ENCODE data around the gene PRH2. TPM values are rescaled to one million over a fixed set of nuclear protein-coding genes. Genes with fewer than 3 reads are reported as not detected.

The PRH2 gene
- total RNA-seq, 1 experiment from 2014 or later: not detected

- Histone ChIP-seq H3K27me3 (ENCODE audit: insufficient read depth, low read length) (no peaks in the 10 kb centered on the region), H3K79me2 (ENCODE audit: insufficient read depth, low read length) (peaks cover 3% of the 10 kb centered on the region; the same call in 1 of the 2 replicates), H4K20me1 (ENCODE audit: insufficient read depth) (no peaks in the 10 kb centered on the region), H3K36me3 (ENCODE audit: control insufficient read depth in 1 of 2, insufficient read depth in 2 of 2, low read length in 2 of 2) (no peaks in the 10 kb centered on the region), H2AFZ (ENCODE audit: low read depth, low read length, poor library complexity, severe bottlenecking) (no peak overlapping the region), H3K4me3 (replicated peaks in 1 of 2; ENCODE audit: low read depth in 1 of 2, low read length in 2 of 2) (no peak overlapping the region), H3K9me3 (ENCODE audit: control insufficient read depth in 1 of 2, insufficient read depth in 1 of 2, low read depth in 1 of 2, low read length in 2 of 2) (no peaks in the 10 kb centered on the region), H3K9ac (ENCODE audit: low read length) (no peak overlapping the region), H3K4me2 (ENCODE audit: low read length) (no peak overlapping the region), H3K9me2 (ENCODE audit: insufficient read depth) (no peaks in the 10 kb centered on the region), H3K4me1 (ENCODE audit: control insufficient read depth in 1 of 2, insufficient read depth in 2 of 2, low read length in 2 of 2) (no peaks in the 10 kb centered on the region), H3K27ac (ENCODE audit: low read depth, low read length) (no peak overlapping the region)
- POLR2A ChIA-PET: no interaction called here
- TF ChIP-seq CEBPB (IDR thresholded peaks at IDR 0.05; ENCODE audit: low read depth) (no peak), EGR1 (IDR thresholded peaks at IDR 0.05; ENCODE audit: low read depth) (no peak), ZFX (IDR thresholded peaks at IDR 0.05) (no peak), ZBTB33 (IDR thresholded peaks at IDR 0.05; ENCODE audit: extremely low read depth, insufficient replicate concordance, low read length) (no peak), FOSL1 (IDR thresholded peaks at IDR 0.05; ENCODE audit: low read depth) (no peak), EZH2phosphoT487 (IDR thresholded peaks at IDR 0.05; ENCODE audit: borderline replicate concordance) (no peak), SRF (IDR thresholded peaks at IDR 0.05; ENCODE audit: low read depth) (no peak), POLR2A (IDR thresholded peaks at IDR 0.05; ENCODE audit: borderline replicate concordance, extremely low read depth, insufficient read depth, insufficient read length) (no peak), ELF1 (IDR thresholded peaks at IDR 0.05; ENCODE audit: borderline replicate concordance, low read depth) (no peak), RAD21 (IDR thresholded peaks at IDR 0.05; ENCODE audit: low read depth) (no peak), CTCF (IDR thresholded peaks at IDR 0.05 in 2 of 3, conservative IDR thresholded peaks at IDR 0.05 in 1 of 3; ENCODE audit: borderline replicate concordance in 1 of 3, insufficient read depth in 1 of 3, low read depth in 2 of 3, low read length in 2 of 3) (no peak), JUND (IDR thresholded peaks at IDR 0.05) (no peak), CBX3 (IDR thresholded peaks at IDR 0.05; ENCODE audit: low read depth) (no peak), ZNF274 (IDR thresholded peaks at IDR 0.05; ENCODE audit: low read depth, low read length) (no peak), POLR2AphosphoS5 (IDR thresholded peaks at IDR 0.05; ENCODE audit: low read depth, low read length) (no peak), REST (IDR thresholded peaks at IDR 0.05; ENCODE audit: low read depth) (no peak), YY1 (IDR thresholded peaks at IDR 0.05; ENCODE audit: extremely low read depth, insufficient replicate concordance, low read depth, low read length) (no peak), TCF7L2 (IDR thresholded peaks at IDR 0.05; ENCODE audit: borderline replicate concordance, extremely low read depth, insufficient read depth, insufficient read length) (no peak)
- CTCF ChIA-PET: no interaction called here
- DNase-seq (ENCODE audit: low read depth, low spot score) (no peak), ATAC-seq (no peak)
- RAD21 ChIA-PET (ENCODE audit: low non-redundant PET in 1 of 2, low total read pairs in 2 of 2, uncharacterized antibody in 2 of 2, unreplicated experiment in 2 of 2): no interaction called here
- no TSS peak for BruUV-seq (replicated peaks)
- intact Hi-C loops (cut with micrococcal nuclease): no loop called here
Measured at GRCh38 chr12:10974965-10975364, 45.9 kb downstream of the PRH2 start.
